PC-3 (cell line): ENCODE data around the gene CERS6. TPM values are rescaled to one million over a fixed set of nuclear protein-coding genes. Genes with fewer than 3 reads are reported as not detected.

Experiments used
- ATAC-seq: fragments of 200-7000 bp; cut with Tn5 transposase; 2 replicates; pipeline ENCODE4 v1.9.1; 2020; ENCODE audit warnings: mild to moderate bottlenecking, moderate library complexity
- BruUV-seq: library from RNA; stranded (reverse); fragments of 400-500 nt; replicated peaks from 2 replicates; lab custom pipeline; 2021; lab: Mats Ljungman, UMichigan
- CTCF ChIA-PET: fragments of 300-600 bp; sonication (Branson Sonifier 250); formaldehyde crosslinking; loops from one replicate; lab custom pipeline; 2022; ENCODE audit warnings: antibody characterized with exemption; lab: Charles Lee
- POLR2A ChIA-PET: fragments of 300-600 bp; sonication (Branson Sonifier 250); formaldehyde crosslinking; loops from one replicate; lab custom pipeline; 2022; ENCODE audit warnings: antibody characterized with exemption; ENCODE audit not compliant: unreplicated experiment; lab: Charles Lee
- DNase-seq: peaks from one replicate; pipeline ENCODE4 v3.0.0-alpha.2; 2015
- H2AFZ ChIP-seq: fragments of 300-600 bp; sonication (generic); 2 replicates; pipeline ENCODE4 v1.6.0; 2016; ENCODE audit warnings: antibody characterized with exemption, low read length
- H3F3A ChIP-seq: fragments of 300-600 bp; sonication (generic); one replicate; pipeline ENCODE4 v1.6.0; 2017; ENCODE audit warnings: antibody characterized with exemption, low read length, control low read depth, mild to moderate bottlenecking; ENCODE audit not compliant: unreplicated experiment
- H3K27ac ChIP-seq: fragments of 300-600 bp; sonication (generic); 2 replicates; pipeline ENCODE4 v1.5.1; 2016; ENCODE audit warnings: mild to moderate bottlenecking, low read length
- H3K27me3 ChIP-seq: fragments of 300-600 bp; sonication (generic); 2 replicates; pipeline ENCODE4 v1.6.1; 2016; ENCODE audit warnings: low read length, mixed read lengths
- H3K36me3 ChIP-seq: fragments of 300-600 bp; sonication (generic); 2 replicates; pipeline ENCODE4 v1.6.1; 2016; ENCODE audit warnings: low read depth, mixed run types, low read length, mixed read lengths
- H3K4me1 ChIP-seq: fragments of 300-600 bp; sonication (generic); 2 replicates; pipeline ENCODE4 v1.5.1; 2016; ENCODE audit warnings: low read length; ENCODE audit not compliant: insufficient read depth
- H3K4me2 ChIP-seq: fragments of 300-600 bp; sonication (generic); 2 replicates; pipeline ENCODE4 v1.6.0; 2016; ENCODE audit warnings: low read length
- H3K4me3 ChIP-seq: fragments of 300-600 bp; sonication (generic); 2 replicates; pipeline ENCODE4 v1.5.1; 2016; ENCODE audit warnings: mild to moderate bottlenecking, low read length, mixed read lengths
- H3K79me2 ChIP-seq: fragments of 300-600 bp; sonication (generic); 2 replicates; pipeline ENCODE4 v1.6.1; 2017; ENCODE audit warnings: low read length, mixed read lengths
- H3K9ac ChIP-seq: fragments of 300-600 bp; sonication (generic); 2 replicates; pipeline ENCODE4 v1.6.0; 2016; ENCODE audit warnings: mild to moderate bottlenecking, low read length
- H3K9me2 ChIP-seq: fragments of 300-600 bp; sonication (generic); replicated peaks from 2 replicates; pipeline ENCODE4 v1.6.1; 2016; ENCODE audit warnings: mixed run types, low read length, mixed read lengths
- H3K9me3 ChIP-seq: fragments of 300-600 bp; sonication (generic); 2 replicates; pipeline ENCODE4 v1.6.1; 2016; ENCODE audit warnings: low read length, mixed read lengths
- H4K20me1 ChIP-seq: fragments of 300-600 bp; sonication (generic); 2 replicates; pipeline ENCODE4 v1.6.1; 2016; ENCODE audit warnings: low read length, mixed read lengths
- EZH2 ChIP-seq: fragments of 300-600 bp; sonication (generic); IDR thresholded peaks from one replicate; pipeline ENCODE4 v1.6.1; 2017; ENCODE audit warnings: antibody characterized with exemption, mild to moderate bottlenecking, low read length; ENCODE audit not compliant: unreplicated experiment
- EZH2phosphoT487 ChIP-seq: fragments of 300-600 bp; sonication (generic); IDR thresholded peaks from 2 replicates; pipeline ENCODE4 v1.6.1; 2018; ENCODE audit warnings: mild to moderate bottlenecking, antibody characterized with exemption, low read length, borderline replicate concordance
- intact Hi-C: fragments of 100-400 bp; cut with micrococcal nuclease; formaldehyde crosslinking; loops from 2 replicates; pipeline ENCODE4 v1.9.0; 2023
- total RNA-seq: library from RNA; depleted of rRNA; stranded (reverse); fragments of >200 nt; gene quantifications from 2 replicates; pipeline ENCODE4 v1.2.3, GENCODE V29; 2014
- TF ChIP-seq, protein P1 (sequence below): fragments of 300-600 bp; sonication (generic); conservative IDR thresholded peaks from 2 replicates; pipeline ENCODE4 v1.5.1; 2017; ENCODE audit warnings: antibody characterized with exemption, low read depth, mild to moderate bottlenecking, low read length

Gene CERS6
- total RNA-seq, 1 experiment from 2014 or later: 24.2 TPM

DNA sequence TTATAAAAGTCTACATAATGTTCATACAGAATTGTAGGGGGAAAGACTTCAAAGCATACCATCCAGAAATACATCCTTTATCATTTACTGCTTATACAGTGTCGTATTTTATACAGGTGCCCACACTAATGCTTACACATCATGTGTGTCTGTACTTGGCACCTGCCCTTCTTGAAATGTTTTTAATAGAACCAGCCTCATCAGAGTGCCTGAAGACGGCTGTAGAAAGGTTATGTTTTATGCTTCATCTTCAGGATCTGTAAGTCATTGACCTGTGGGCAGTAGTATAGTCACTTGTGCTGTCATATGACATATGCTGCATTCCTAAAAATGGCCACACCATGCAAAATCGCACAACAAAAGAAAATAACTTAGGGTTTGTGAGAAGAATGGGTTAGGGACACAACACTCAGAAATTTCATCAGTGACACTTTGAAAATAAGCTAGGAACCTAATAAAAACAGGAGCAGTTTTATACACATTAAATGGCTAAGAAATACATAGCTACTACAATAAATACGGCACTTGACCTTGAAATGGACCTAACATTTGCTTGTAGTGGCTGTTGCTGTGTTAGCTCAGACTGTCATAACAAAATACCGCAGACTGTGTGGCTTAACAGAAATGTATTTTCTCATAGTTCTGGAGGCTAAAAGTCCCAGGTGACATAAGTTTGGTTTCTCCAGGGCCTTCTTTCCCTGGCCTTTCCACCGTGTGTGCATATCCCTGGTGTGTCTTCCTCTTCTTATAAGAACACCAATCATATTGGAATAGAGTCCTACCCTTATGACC, 112.6 kb downstream of the CERS6 start:
- ChIA-PET POLR2A (no interaction called here), CTCF (no interaction called here)
- DNase-seq (no peak), ATAC-seq (no peak)
- Histone ChIP-seq H4K20me1 (no peaks in the 10 kb centered on the region), H3F3A (no peaks in the 10 kb centered on the region), H3K4me2 (no peak overlapping the region), H3K27me3 (no peaks in the 10 kb centered on the region), H3K4me1 (peaks cover 4% of the 10 kb centered on the region; the same call in 1 of the 2 replicates), H3K27ac (no peak overlapping the region), H2AFZ (no peak overlapping the region), H3K4me3 (no peak overlapping the region), H3K79me2 (no peaks in the 10 kb centered on the region; the same call in 1 of the 2 replicates), H3K9ac (no peak overlapping the region), H3K9me2 (no peaks in the 10 kb centered on the region), H3K9me3 (no peaks in the 10 kb centered on the region), H3K36me3 (no peaks in the 10 kb centered on the region)
- intact Hi-C loops: no loop called here
- TF ChIP-seq EZH2phosphoT487 (no peak), EZH2 (no peak)
- TF ChIP-seq, protein P1, sequence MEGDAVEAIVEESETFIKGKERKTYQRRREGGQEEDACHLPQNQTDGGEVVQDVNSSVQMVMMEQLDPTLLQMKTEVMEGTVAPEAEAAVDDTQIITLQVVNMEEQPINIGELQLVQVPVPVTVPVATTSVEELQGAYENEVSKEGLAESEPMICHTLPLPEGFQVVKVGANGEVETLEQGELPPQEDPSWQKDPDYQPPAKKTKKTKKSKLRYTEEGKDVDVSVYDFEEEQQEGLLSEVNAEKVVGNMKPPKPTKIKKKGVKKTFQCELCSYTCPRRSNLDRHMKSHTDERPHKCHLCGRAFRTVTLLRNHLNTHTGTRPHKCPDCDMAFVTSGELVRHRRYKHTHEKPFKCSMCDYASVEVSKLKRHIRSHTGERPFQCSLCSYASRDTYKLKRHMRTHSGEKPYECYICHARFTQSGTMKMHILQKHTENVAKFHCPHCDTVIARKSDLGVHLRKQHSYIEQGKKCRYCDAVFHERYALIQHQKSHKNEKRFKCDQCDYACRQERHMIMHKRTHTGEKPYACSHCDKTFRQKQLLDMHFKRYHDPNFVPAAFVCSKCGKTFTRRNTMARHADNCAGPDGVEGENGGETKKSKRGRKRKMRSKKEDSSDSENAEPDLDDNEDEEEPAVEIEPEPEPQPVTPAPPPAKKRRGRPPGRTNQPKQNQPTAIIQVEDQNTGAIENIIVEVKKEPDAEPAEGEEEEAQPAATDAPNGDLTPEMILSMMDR: no peak
- BruUV-seq: no TSS peak

DNA sequence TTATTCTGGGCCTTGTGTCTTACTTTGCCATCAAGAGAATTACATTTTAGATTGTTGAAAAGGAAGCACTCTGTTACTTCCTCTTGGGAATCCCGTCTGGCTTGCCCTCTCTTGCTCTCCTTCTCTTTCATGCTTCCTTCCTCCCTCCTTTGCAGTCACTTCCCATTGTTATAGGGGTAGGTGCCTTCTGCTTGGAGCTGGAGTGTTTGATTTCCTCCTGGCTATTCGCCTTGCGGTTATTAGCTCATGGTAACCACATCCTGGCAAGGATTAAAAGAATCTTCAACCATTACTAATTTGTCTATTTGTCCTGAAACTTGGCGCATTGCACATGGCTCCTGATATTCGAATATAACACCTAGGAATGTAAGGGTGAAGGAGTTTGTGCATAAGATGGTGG, 115.0 kb downstream of the CERS6 start:
- POLR2A ChIA-PET: no interaction called here
- intact Hi-C loops: no loop called here
- H3F3A ChIP-seq: no peaks in the 10 kb centered on the region
- no peak overlapping the region for H3K4me3 ChIP-seq
- ATAC-seq: peak; percentile 56; the same call in 1 of the 2 replicates
- no peak overlapping the region for H3K9ac ChIP-seq
- no peaks in the 10 kb centered on the region for H3K36me3 ChIP-seq
- no TSS peak for BruUV-seq
- DNase-seq: peak; percentile 58
- CTCF ChIA-PET: no interaction called here
- no peak overlapping the region for H3K27ac ChIP-seq
- H3K79me2 ChIP-seq: peaks cover 5% of the 10 kb centered on the region
- no peak overlapping the region for H2AFZ ChIP-seq
- H4K20me1 ChIP-seq: no peaks in the 10 kb centered on the region
- no peaks in the 10 kb centered on the region for H3K9me2 ChIP-seq
- H3K27me3 ChIP-seq: no peaks in the 10 kb centered on the region
- no peak overlapping the region for H3K4me2 ChIP-seq
- no peaks in the 10 kb centered on the region for H3K9me3 ChIP-seq
- peaks cover 15% of the 10 kb centered on the region for H3K4me1 ChIP-seq
- no peak for TF ChIP-seq EZH2
- TF ChIP-seq, protein P1: no peak
- TF ChIP-seq EZH2phosphoT487: no peak
